ENCODE measurements around the gene CARD11. TPM values are rescaled to one million over a fixed set of nuclear protein-coding genes. Genes with fewer than 3 reads are reported as not detected.

The CARD11 gene
- total and polyA plus RNA-seq, 2 donors (not counting 1 experiment from before 2014, with no cell fraction given) = 0.02 TPM; not detected in 1

- no peak overlapping the region for H3K27ac ChIP-seq (ENCODE audit: insufficient read depth, low read length)
- H3K36me3 ChIP-seq (ENCODE audit: control insufficient read depth, insufficient read depth, low read length) = no peaks in the 10 kb centered on the region
- H2AFZ ChIP-seq (ENCODE audit: low read length) = no peak overlapping the region
- H3K4me2 ChIP-seq (ENCODE audit: extremely low read depth, insufficient read depth, low read length) = no peak overlapping the region
- no peak overlapping the region for H3K9ac ChIP-seq (ENCODE audit: insufficient read depth, low read length)
- H4K20me1 ChIP-seq (ENCODE audit: control insufficient read depth, extremely low read depth, insufficient read depth, low read length) = no peaks in the 10 kb centered on the region
- no peak for TF ChIP-seq CTCF (conservative IDR thresholded peaks at IDR 0.05 in 1 of 2, IDR thresholded peaks at IDR 0.05 in 1 of 2; ENCODE audit: low read depth in 1 of 2, low read length in 2 of 2)
- no peak for TF ChIP-seq EZH2 (IDR thresholded peaks at IDR 0.05; ENCODE audit: low read length, missing control alignments)
- no peaks in the 10 kb centered on the region for H3K4me1 ChIP-seq (ENCODE audit: control insufficient read depth, extremely low read depth, insufficient read depth, low read length)
- H3K9me3 ChIP-seq (ENCODE audit: control insufficient read depth, insufficient read depth, low read depth, low read length) = no peaks in the 10 kb centered on the region
- H3K4me3 ChIP-seq (replicated peaks in 1 of 4; ENCODE audit: control extremely low read depth in 1 of 4, insufficient read depth in 1 of 4, low read depth in 3 of 4, low read length in 4 of 4) = no peak overlapping the region
- H3K79me2 ChIP-seq (ENCODE audit: control insufficient read depth, insufficient read depth, low read length) = no peaks in the 10 kb centered on the region
- DNase-seq (ENCODE audit: low read depth in 2 of 2) = no peak
- no peaks in the 10 kb centered on the region for H3K27me3 ChIP-seq (ENCODE audit: control insufficient read depth, insufficient read depth, low read length)
Measured at GRCh38 chr7:2943851-2944601, 99.6 kb downstream of the CARD11 start.

- Histone ChIP-seq H3K4me1 (ENCODE audit: control insufficient read depth, extremely low read depth, insufficient read depth, low read length) (no peaks in the 10 kb centered on the region), H3K4me3 (replicated peaks in 1 of 4; ENCODE audit: control extremely low read depth in 1 of 4, insufficient read depth in 1 of 4, low read depth in 3 of 4, low read length in 4 of 4) (no peak overlapping the region), H3K36me3 (ENCODE audit: control insufficient read depth, insufficient read depth, low read length) (no peaks in the 10 kb centered on the region), H3K27ac (ENCODE audit: insufficient read depth, low read length) (no peak overlapping the region), H4K20me1 (ENCODE audit: control insufficient read depth, extremely low read depth, insufficient read depth, low read length) (no peaks in the 10 kb centered on the region), H2AFZ (ENCODE audit: low read length) (no peak overlapping the region), H3K4me2 (ENCODE audit: extremely low read depth, insufficient read depth, low read length) (no peak overlapping the region), H3K79me2 (ENCODE audit: control insufficient read depth, insufficient read depth, low read length) (no peaks in the 10 kb centered on the region), H3K27me3 (ENCODE audit: control insufficient read depth, insufficient read depth, low read length) (no peaks in the 10 kb centered on the region), H3K9ac (ENCODE audit: insufficient read depth, low read length) (no peak overlapping the region), H3K9me3 (ENCODE audit: control insufficient read depth, insufficient read depth, low read depth, low read length) (no peaks in the 10 kb centered on the region)
- DNase-seq (ENCODE audit: low read depth in 2 of 2) = no peak
- TF ChIP-seq EZH2 (IDR thresholded peaks at IDR 0.05; ENCODE audit: low read length, missing control alignments) (no peak), CTCF (conservative IDR thresholded peaks at IDR 0.05 in 1 of 2, IDR thresholded peaks at IDR 0.05 in 1 of 2; ENCODE audit: low read depth in 1 of 2, low read length in 2 of 2) (no peak)
Measured at GRCh38 chr7:2941216-2941859, 102.3 kb downstream of the CARD11 start.

GRCh38 chr7:2940466-2940865, 103.2 kb downstream of the CARD11 start:
- Histone ChIP-seq H4K20me1 (ENCODE audit: control insufficient read depth, extremely low read depth, insufficient read depth, low read length) (no peaks in the 10 kb centered on the region), H3K9ac (ENCODE audit: insufficient read depth, low read length) (no peak overlapping the region), H3K27ac (ENCODE audit: insufficient read depth, low read length) (no peak overlapping the region), H3K4me1 (ENCODE audit: control insufficient read depth, extremely low read depth, insufficient read depth, low read length) (no peaks in the 10 kb centered on the region), H3K79me2 (ENCODE audit: control insufficient read depth, insufficient read depth, low read length) (no peaks in the 10 kb centered on the region), H3K4me2 (ENCODE audit: extremely low read depth, insufficient read depth, low read length) (no peak overlapping the region), H3K27me3 (ENCODE audit: control insufficient read depth, insufficient read depth, low read length) (no peaks in the 10 kb centered on the region), H2AFZ (ENCODE audit: low read length) (no peak overlapping the region), H3K9me3 (ENCODE audit: control insufficient read depth, insufficient read depth, low read depth, low read length) (no peaks in the 10 kb centered on the region), H3K36me3 (ENCODE audit: control insufficient read depth, insufficient read depth, low read length) (no peaks in the 10 kb centered on the region), H3K4me3 (replicated peaks in 1 of 4; ENCODE audit: control extremely low read depth in 1 of 4, insufficient read depth in 1 of 4, low read depth in 3 of 4, low read length in 4 of 4) (no peak overlapping the region)
- DNase-seq (ENCODE audit: low read depth in 2 of 2) = no peak
- TF ChIP-seq CTCF (conservative IDR thresholded peaks at IDR 0.05 in 1 of 2, IDR thresholded peaks at IDR 0.05 in 1 of 2; ENCODE audit: low read depth in 1 of 2, low read length in 2 of 2) = no peak
- no peak for TF ChIP-seq EZH2 (IDR thresholded peaks at IDR 0.05; ENCODE audit: low read length, missing control alignments)

All from fibroblast of lung (primary cell).